Thyroid gland (tissue), 4 donors: Measurements from ENCODE around the gene TOR4A.

Source experiments
- CTCF ChIP-seq, 6 experiments: fragments of 200-600 bp in 3 of 6; fragments of 450-650 bp in 3 of 6; sonication (generic) in 3 of 6; IDR thresholded peaks; one replicate each; pipeline ENCODE4 v1.5.1; 2016 to 2019; ENCODE audit warnings: antibody characterized with exemption in 6 of 6, mild to moderate bottlenecking in 2 of 6, inconsistent platforms in 1 of 6, moderate library complexity in 1 of 6
- POLR2A ChIP-seq, 2 donors: fragments of 450-650 bp; IDR thresholded peaks; one replicate each; pipeline ENCODE4 v1.6.1; 2017; ENCODE audit warnings: antibody characterized with exemption in 2 of 2, mild to moderate bottlenecking in 2 of 2, moderate library complexity in 1 of 2

GRCh38 chr9:137266162-137266527, 11.4 kb upstream of the TOR4A start:
- TF ChIP-seq CTCF (IDR thresholded peaks at IDR 0.05), result no peak
- TF ChIP-seq POLR2A (IDR thresholded peaks at IDR 0.05), result no peak
